ENCODE data around the gene JUNB. TPM values are rescaled to one million over a fixed set of nuclear protein-coding genes. Genes with fewer than 3 reads are reported as not detected.

JUNB gene
- total RNA-seq, 1 experiment from 2014 or later: 116 TPM

- Mint-ChIP-seq H3K27me3 (ENCODE audit: unreplicated experiment) (no peaks in the 10 kb centered on the region), H3K9me3 (ENCODE audit: low read depth, unreplicated experiment) (no peaks in the 10 kb centered on the region), H3K27ac (ENCODE audit: unreplicated experiment) (no peak overlapping the region), H3K4me3 (ENCODE audit: low read depth, unreplicated experiment) (peak overlapping the region; percentile 59), H3K4me1 (ENCODE audit: low read depth, unreplicated experiment) (peaks cover 21% of the 10 kb centered on the region), H3K36me3 (ENCODE audit: insufficient read depth, unreplicated experiment) (peaks cover 52% of the 10 kb centered on the region)
- TF ChIP-seq CTCF (IDR thresholded peaks at IDR 0.05; ENCODE audit: unreplicated experiment): no peak
- intact Hi-C loops (cut with micrococcal nuclease; ENCODE audit: unreplicated experiment): no loop called here
- CTCF ChIA-PET: no interaction called here
- no peak for DNase-seq
- BruUV-seq (replicated peaks): TSS peak; percentile 56
These were observed 8.6 kb downstream of the JUNB start for GRCh38 chr19:12799742-12800465.

GRCh38 chr19:12800466-12800770 is 9.1 kb downstream of the JUNB start:
- Mint-ChIP-seq H3K27ac (ENCODE audit: unreplicated experiment) (peak overlapping the region; percentile 52), H3K4me3 (ENCODE audit: low read depth, unreplicated experiment) (peak overlapping the region; percentile 59), H3K9me3 (ENCODE audit: low read depth, unreplicated experiment) (no peaks in the 10 kb centered on the region), H3K27me3 (ENCODE audit: unreplicated experiment) (no peaks in the 10 kb centered on the region), H3K4me1 (ENCODE audit: low read depth, unreplicated experiment) (peaks cover 20% of the 10 kb centered on the region), H3K36me3 (ENCODE audit: insufficient read depth, unreplicated experiment) (peaks cover 47% of the 10 kb centered on the region)
- intact Hi-C loops (cut with micrococcal nuclease; ENCODE audit: unreplicated experiment): no loop called here
- DNase-seq: no peak
- no TSS peak for BruUV-seq (replicated peaks)
- no peak for TF ChIP-seq CTCF (IDR thresholded peaks at IDR 0.05; ENCODE audit: unreplicated experiment)
- CTCF ChIA-PET: no interaction called here

- intact Hi-C loops (cut with micrococcal nuclease; ENCODE audit: unreplicated experiment): no loop called here
- BruUV-seq (replicated peaks): no TSS peak
- CTCF ChIA-PET: no interaction called here
- H3K27ac Mint-ChIP-seq (ENCODE audit: unreplicated experiment): peak overlapping the region; percentile 52
- H3K36me3 Mint-ChIP-seq (ENCODE audit: insufficient read depth, unreplicated experiment): peaks cover 47% of the 10 kb centered on the region
- no peaks in the 10 kb centered on the region for H3K9me3 Mint-ChIP-seq (ENCODE audit: low read depth, unreplicated experiment)
- DNase-seq: peak; percentile 2
- no peaks in the 10 kb centered on the region for H3K27me3 Mint-ChIP-seq (ENCODE audit: unreplicated experiment)
- H3K4me3 Mint-ChIP-seq (ENCODE audit: low read depth, unreplicated experiment): peak overlapping the region; percentile 59
- H3K4me1 Mint-ChIP-seq (ENCODE audit: low read depth, unreplicated experiment): peaks cover 15% of the 10 kb centered on the region
- no peak for TF ChIP-seq CTCF (IDR thresholded peaks at IDR 0.05; ENCODE audit: unreplicated experiment)
These were observed 9.7 kb downstream of the JUNB start for GRCh38 chr19:12800923-12801465.

- Mint-ChIP-seq H3K27me3 (ENCODE audit: unreplicated experiment) (no peaks in the 10 kb centered on the region), H3K36me3 (ENCODE audit: insufficient read depth, unreplicated experiment) (peaks cover 47% of the 10 kb centered on the region), H3K4me1 (ENCODE audit: low read depth, unreplicated experiment) (peaks cover 15% of the 10 kb centered on the region), H3K4me3 (ENCODE audit: low read depth, unreplicated experiment) (peak within 1 kb of the TSS; percentile 59), H3K27ac (ENCODE audit: unreplicated experiment) (peak within 1 kb of the TSS; percentile 52), H3K9me3 (ENCODE audit: low read depth, unreplicated experiment) (no peaks in the 10 kb centered on the region)
- CTCF ChIA-PET: interaction anchor here (1.2 kb wide), 1 partner anchor 41 kb away, joined by 3 read pairs; no protein-coding TSS in a partner anchor
- no TSS peak for BruUV-seq (replicated peaks)
- intact Hi-C loops (cut with micrococcal nuclease; ENCODE audit: unreplicated experiment): no loop called here
- DNase-seq: peak; percentile 71
- TF ChIP-seq CTCF (IDR thresholded peaks at IDR 0.05; ENCODE audit: unreplicated experiment): no peak
These were observed 10.4 kb downstream of the JUNB start, which contains the start of the genes PRDX2 and THSD8 for GRCh38 chr19:12801466-12802266. Gene PRDX2, minus strand, starts transcription at chr19:12801800. Its CDS starts 539 bp downstream, at chr19:12801261. Gene THSD8, plus strand, starts transcription at chr19:12802069. Its CDS starts 3 bp downstream, at chr19:12802072.
